GM19035 (cell line): ENCODE measurements around the gene BRAP.
A peak's percentile ranks its signal among the peaks of the same experiment; 100 is the strongest.
"Not testable (repeated sequence)": the region's sequence is repeated elsewhere in the genome, so short reads cannot be mapped to it uniquely, and the experiment has no call there.

Experiments used
- ATAC-seq: cut with Tn5 transposase; IDR thresholded peaks from one replicate; pipeline ENCODE4 v1.9.1; 2021; ENCODE audit not compliant: unreplicated experiment

Gene BRAP

GRCh38 chr12:111617841-111618240 is 67.9 kb downstream of the BRAP start:
- not testable (repeated sequence) for ATAC-seq

DNA sequence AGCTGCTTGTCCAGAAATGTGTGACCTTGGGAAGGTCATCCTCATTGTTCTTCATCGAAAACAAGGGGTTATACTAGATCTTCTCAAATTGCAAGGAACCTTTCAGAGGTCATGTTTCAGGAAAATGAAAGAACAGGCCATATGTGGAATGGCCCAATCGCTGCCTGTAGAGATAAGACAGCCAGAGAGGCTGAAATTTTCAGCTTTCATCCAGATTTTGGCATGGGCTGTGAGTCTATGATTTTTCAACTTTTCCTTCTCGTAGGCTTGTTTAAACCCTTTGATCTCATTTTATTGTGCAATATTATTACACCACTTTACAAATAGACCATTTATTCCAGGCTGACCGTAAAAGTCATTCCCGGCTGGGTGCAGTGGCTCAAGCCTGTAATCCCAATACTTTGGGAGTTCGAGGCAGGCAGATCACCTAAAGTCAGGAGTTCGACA is 69.6 kb downstream of the BRAP start:
- no peak for ATAC-seq

GRCh38 chr12:111607239-111607638 is 78.5 kb downstream of the BRAP start:
- ATAC-seq: no peak

DNA sequence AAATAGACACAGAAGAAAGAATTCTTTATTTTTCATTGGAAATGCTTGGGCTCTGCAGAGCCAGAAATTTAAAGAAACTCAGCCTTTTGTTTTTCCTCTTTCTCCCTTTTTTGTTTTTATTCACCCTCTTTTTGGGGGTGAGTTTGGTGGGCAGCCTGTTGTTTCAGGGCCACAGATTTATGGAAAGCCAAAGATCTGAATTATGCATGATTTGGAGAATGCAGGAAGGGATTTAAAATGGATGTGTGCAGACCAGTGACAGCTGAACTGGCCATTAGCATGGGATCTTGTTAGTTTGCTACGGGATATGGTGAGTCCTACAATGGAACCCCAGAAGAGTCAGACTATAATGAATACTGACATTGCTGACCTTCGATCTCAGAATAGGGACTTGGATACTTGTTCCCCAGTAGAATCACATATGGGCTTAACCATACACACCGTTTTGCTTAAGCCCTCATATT is 79.0 kb downstream of the BRAP start:
- ATAC-seq: no peak

GRCh38 chr12:111605911-111606766 is 79.6 kb downstream of the BRAP start:
- no peak for ATAC-seq

GRCh38 chr12:111602857-111603256 is 82.9 kb downstream of the BRAP start:
- ATAC-seq: not testable (repeated sequence)

DNA sequence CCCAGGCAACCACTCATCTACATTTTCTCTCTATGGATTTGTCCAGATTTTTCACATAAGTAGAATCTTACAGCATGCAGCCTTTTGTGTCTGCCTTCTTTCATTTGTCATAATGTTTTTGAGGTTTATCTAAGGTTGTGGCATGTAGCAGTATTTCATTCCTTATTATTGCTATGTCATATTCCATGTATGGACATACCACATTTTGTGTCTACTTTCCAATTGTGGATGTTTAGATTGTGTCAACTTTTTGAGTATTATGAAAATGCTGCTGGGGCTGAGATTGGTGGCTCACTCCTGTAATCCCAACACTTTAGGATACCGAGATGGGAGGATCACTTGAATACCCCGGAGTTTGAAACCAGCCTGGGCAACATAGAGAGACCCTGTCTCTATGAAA is 83.4 kb downstream of the BRAP start:
- no peak for ATAC-seq

DNA sequence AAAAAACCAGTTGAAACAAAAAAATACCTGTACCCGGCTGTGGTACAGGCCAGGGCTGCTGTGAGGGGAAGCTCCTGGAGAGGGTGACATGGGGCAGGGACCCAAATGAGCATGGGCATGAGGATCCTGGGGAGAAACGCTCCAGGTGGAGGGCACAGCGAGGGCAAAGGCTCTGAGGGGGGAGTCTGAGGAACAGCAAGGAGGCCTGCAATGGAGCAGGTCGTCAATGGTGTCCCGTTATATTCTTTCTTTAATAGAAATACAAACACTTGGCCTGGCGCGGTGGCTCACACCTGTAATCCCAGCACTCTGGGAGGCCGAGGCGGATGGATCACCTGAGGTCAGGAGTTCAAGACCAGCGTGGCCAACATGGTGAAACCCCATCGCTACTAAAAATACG is 84.8 kb downstream of the BRAP start:
- not testable (repeated sequence) for ATAC-seq

DNA sequence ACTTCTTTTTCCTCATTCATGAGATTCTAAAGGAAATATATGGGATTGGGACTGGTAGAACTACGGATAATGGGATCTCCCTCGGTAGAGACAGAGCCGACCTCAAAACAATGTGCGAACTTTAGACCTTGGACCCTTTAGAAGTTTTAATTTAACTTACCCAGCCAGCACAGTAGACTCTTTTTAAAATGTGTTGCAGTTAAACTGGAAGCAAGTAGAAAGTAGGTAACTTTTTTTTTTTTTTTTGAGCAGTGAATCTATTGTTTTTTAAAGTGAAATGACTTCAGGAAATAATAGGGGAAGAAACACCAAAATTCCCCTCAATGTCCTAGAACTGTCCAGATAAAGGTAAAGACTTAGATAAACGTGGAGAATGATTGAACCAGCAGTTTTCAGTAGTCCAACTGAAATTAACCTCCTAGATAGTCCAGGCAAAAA is 85.5 kb downstream of the BRAP start:
- no peak for ATAC-seq

DNA sequence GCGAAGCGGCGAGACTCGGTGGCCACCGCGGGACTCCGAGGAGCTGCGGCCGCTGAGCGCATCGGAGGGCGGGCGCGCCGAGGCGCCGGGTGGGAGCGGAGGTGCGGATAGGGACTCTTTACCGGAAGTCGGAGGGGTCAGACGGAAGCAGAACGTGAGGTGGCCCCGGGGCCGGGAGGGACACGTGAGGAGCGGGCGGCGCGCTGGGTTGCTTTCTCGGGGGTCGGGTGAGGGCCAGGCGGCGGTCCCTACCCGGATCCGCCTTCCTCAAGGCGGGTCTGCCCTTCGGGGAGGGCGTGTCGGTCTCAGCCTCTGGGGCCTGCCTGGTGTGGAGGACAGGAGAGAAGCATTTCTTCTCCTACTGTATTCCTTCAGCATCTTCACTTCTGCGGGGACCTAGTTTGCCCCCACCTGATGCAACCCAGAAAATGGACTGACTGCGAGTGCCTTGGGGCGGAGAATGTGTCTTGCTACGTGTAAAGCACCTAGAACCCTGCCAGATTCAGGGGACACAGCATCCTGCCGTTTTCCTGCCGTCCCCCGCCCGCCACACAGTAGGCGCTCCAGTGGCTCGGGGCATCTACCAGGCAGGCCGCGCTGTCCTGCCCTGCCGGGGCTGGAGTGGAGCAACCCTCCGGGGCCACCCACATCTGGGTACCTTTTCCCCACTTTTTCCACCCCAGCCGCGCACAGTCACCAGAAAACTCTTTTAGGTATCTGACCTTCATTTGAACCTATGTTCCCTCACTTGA is 86.1 kb downstream of the BRAP start:
- ATAC-seq: peak; percentile 65

- peak; percentile 56 for ATAC-seq
These were observed 86.9 kb downstream of the BRAP start, which contains the start of gene ATXN2 for GRCh38 chr12:111598637-111599452. Gene ATXN2 (minus strand): TSS chr12:111599315. CDS start chr12:111599034, 281 bp downstream.

DNA sequence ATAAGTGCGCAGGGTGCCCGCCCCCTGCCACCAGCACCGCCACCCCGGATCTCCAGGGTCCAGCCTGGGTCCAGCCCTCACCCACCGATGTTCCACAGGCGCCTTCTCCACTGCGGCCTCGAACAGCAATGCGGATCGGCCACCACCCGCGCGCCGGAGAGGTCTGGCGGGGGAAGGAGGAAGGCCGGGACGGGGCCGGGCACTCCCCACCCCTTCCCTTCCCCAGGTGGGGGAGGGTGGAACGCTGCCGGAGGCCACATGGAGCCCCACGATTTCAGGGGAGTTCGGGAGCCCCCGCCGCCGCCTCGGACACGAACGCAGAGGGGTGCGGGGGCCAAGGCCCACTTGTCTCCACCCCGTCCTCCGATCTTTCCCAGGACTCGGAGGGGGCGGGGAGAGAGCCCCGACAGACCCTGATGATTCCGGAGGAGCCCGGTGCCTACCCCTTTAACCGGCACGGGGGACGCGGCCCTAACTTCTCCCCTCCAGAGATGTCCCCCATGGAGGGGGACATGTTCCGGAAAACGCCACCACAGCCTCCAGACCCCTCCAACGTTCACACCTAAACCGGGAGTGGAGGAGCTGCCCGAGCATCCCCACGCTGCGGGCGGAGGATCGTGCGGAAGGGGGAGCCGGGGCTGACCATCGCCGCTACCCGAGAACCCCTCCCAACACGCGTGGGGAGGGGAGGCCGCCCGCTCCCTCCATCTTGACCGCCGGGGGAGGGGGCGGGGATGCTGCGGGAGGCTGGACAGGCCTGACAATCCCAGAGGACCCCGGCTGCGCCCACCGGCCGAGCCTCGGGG is 87.7 kb downstream of the BRAP start:
- peak; percentile 14 for ATAC-seq

- no peak for ATAC-seq
These were observed 88.5 kb downstream of the BRAP start for GRCh38 chr12:111596985-111597830.

GRCh38 chr12:111595341-111595835 is 90.4 kb downstream of the BRAP start:
- not testable (repeated sequence) for ATAC-seq
